Endothelial cell (in vitro differentiated cells): ENCODE data around the gene NES. TPM values are rescaled to one million over a fixed set of nuclear protein-coding genes. Genes with fewer than 3 reads are reported as not detected.

ENCODE experiments used
- DNase-seq: peaks from one replicate; pipeline ENCODE4 v3.0.0; 2021; ENCODE audit warnings: low spot score
- H3K27ac Mint-ChIP-seq: one replicate; pipeline ENCODE4 v1.8.0; 2021; ENCODE audit warnings: mixed read lengths, inconsistent platforms; ENCODE audit not compliant: unreplicated experiment
- H3K27me3 Mint-ChIP-seq: one replicate; pipeline ENCODE4 v1.8.0; 2021; ENCODE audit warnings: mild to moderate bottlenecking, moderate library complexity, mixed read lengths, inconsistent platforms; ENCODE audit not compliant: unreplicated experiment
- H3K36me3 Mint-ChIP-seq: one replicate; pipeline ENCODE4 v1.8.0; 2021; ENCODE audit warnings: mild to moderate bottlenecking, low read depth, mixed read lengths, inconsistent platforms; ENCODE audit not compliant: unreplicated experiment
- H3K4me1 Mint-ChIP-seq: one replicate; pipeline ENCODE4 v1.8.0; 2021; ENCODE audit warnings: mild to moderate bottlenecking, mixed read lengths, inconsistent platforms; ENCODE audit not compliant: unreplicated experiment
- H3K4me3 Mint-ChIP-seq: one replicate; pipeline ENCODE4 v1.8.0; 2021; ENCODE audit warnings: mild to moderate bottlenecking, mixed read lengths, inconsistent platforms; ENCODE audit not compliant: unreplicated experiment
- H3K9me3 Mint-ChIP-seq: one replicate; pipeline ENCODE4 v1.8.0; 2021; ENCODE audit warnings: mixed read lengths, inconsistent platforms; ENCODE audit not compliant: unreplicated experiment
- total RNA-seq: library from RNA; stranded (reverse); fragmentation: NEBNext Ultra II Directional; extraction: Animal tissue kit (Norgen Biotek cat#: 25700); gene quantifications from one replicate; pipeline ENCODE4 v1.2.1, GENCODE V29; 2021; ENCODE audit not compliant: unreplicated experiment
- TF ChIP-seq, protein P1 (sequence below): fragments of 200-600 bp; sonication (generic); IDR thresholded peaks from one replicate; pipeline ENCODE4 v1.5.0; 2021; ENCODE audit warnings: antibody characterized with exemption; ENCODE audit not compliant: unreplicated experiment

NES gene
- total RNA-seq, 1 donor from 2014 or later, result 111 TPM

DNA sequence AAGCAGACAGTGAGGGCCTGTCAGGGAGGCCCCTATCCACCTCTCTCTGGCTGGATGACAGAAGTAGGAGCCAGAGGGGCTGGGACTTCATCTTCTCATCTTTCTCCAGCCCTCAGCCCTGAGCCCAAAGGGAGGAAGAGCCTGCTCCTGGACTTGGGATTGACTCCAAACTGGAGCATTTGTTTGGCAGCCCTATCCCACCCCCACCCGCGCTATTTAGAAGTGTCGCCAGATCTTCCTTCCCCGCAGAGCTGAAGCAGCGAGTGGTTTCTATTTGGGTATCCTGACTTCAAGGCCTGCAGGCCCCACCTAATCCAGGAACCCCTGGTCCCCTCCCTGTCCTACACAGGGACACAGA is 9.6 kb downstream of the NES start:
- DNase-seq, result no peak

DNA sequence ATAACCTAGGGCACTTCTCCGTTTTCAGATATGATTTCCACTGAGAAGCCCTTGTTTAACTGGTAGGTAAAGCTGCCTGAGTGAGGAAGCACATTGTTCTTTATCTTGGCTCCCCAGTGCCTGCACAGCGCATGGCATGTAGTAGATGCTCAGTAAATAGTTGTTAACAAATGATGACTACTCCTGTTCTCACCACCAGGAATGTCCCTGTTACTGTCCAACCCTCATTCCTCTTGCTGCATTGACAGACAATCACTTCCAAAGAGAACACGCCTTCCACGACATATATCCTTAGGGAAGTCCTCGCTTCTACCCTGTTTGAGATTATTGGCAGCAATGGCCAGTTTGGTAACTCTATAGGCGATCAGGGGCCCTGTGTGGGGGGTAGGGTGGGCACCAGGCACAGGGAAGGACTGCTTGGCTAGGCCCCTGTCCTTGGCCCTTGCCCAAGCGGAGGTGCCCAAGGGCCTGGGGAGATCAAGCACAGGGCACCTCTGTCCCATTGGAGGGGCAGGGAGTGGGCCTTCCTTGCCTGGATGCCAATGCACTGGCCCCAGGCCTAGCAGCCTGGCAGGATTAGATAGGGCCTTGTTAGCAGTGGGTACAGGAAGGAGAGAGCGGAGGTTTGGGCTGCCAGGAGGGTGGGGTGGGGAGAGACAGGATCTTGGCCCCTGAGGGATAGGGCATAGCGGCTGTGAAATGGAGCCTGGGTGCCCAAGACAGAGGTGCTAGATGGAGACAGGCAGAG is 10.2 kb downstream of the NES start:
- no peak for DNase-seq
- peaks cover 70% of the 10 kb centered on the region for H3K4me1 Mint-ChIP-seq
- peaks cover 12% of the 10 kb centered on the region for H3K27me3 Mint-ChIP-seq
- peak overlapping the region; percentile 32 for H3K27ac Mint-ChIP-seq
- peaks cover 11% of the 10 kb centered on the region for H3K36me3 Mint-ChIP-seq
- H3K9me3 Mint-ChIP-seq, result no peaks in the 10 kb centered on the region
- no peak overlapping the region for H3K4me3 Mint-ChIP-seq
- TF ChIP-seq, protein P1, sequence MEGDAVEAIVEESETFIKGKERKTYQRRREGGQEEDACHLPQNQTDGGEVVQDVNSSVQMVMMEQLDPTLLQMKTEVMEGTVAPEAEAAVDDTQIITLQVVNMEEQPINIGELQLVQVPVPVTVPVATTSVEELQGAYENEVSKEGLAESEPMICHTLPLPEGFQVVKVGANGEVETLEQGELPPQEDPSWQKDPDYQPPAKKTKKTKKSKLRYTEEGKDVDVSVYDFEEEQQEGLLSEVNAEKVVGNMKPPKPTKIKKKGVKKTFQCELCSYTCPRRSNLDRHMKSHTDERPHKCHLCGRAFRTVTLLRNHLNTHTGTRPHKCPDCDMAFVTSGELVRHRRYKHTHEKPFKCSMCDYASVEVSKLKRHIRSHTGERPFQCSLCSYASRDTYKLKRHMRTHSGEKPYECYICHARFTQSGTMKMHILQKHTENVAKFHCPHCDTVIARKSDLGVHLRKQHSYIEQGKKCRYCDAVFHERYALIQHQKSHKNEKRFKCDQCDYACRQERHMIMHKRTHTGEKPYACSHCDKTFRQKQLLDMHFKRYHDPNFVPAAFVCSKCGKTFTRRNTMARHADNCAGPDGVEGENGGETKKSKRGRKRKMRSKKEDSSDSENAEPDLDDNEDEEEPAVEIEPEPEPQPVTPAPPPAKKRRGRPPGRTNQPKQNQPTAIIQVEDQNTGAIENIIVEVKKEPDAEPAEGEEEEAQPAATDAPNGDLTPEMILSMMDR, result no peak

More for the DNA sequence above, 9.6 kb downstream of the NES start:
- Mint-ChIP-seq H3K4me3 (no peak overlapping the region), H3K27me3 (peaks cover 13% of the 10 kb centered on the region), H3K9me3 (no peaks in the 10 kb centered on the region), H3K27ac (no peak overlapping the region), H3K4me1 (peaks cover 70% of the 10 kb centered on the region), H3K36me3 (peaks cover 16% of the 10 kb centered on the region)
- TF ChIP-seq, protein P1, result no peak

DNA sequence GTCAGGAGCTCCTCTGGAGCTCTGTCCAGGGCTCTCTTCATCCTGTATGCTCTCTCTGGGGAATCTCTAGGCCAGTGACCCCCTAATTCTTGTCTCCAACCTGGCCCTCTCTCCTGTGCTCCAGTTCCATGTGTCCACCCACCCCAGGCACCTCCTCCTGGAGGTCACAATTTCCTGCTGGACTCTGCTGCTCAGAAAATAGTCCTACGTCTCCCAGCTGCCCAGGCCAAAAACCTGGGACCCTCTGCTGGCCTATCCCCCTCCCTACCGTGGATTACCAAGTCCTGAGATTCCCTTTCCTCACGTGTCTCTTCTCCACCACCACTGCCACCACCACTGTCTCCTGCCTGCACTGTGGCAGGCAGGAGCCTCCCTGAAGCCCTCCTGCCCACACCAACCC is 11.7 kb downstream of the NES start:
- H3K4me1 Mint-ChIP-seq, result peaks cover 74% of the 10 kb centered on the region
- H3K27me3 Mint-ChIP-seq, result peaks cover 15% of the 10 kb centered on the region
- no peaks in the 10 kb centered on the region for H3K36me3 Mint-ChIP-seq
- no peaks in the 10 kb centered on the region for H3K9me3 Mint-ChIP-seq
- H3K27ac Mint-ChIP-seq, result peak overlapping the region; percentile 65
- TF ChIP-seq, protein P1, result no peak
- H3K4me3 Mint-ChIP-seq, result peak overlapping the region; percentile 33
- DNase-seq, result no peak

DNA sequence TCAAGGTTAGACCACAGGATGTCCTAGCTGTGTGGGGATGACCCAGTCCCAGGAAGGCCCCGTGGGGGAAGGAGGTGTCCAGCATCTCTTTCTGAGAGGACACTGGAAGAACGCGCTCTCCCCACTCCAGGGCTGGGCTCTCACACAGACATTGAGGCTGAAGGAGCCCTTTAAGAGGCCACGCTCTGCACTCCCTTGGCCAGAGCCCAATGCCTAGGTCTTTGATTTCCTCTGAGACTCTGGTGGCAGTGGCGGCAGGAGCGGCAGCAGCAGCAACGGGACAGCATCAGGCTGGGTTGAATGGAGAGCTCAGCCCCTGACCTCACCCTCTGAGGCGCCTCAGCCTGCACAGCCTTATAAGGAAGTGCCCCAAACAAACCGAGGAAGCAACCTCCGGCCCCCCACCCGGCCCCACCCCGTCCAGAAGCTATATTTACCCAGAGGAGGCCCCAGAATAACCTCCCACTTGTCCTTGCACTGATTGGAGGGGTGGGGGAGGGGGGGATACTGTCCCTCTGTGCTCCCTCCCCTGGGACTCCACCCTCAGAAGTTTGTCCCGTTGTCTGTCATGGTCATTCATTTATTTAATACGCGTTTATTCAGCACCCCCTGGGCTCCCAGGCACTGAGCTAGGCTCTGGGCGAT is 12.3 kb downstream of the NES start:
- TF ChIP-seq, protein P1, result no peak
- Mint-ChIP-seq H3K27ac (peak overlapping the region; percentile 42), H3K36me3 (peaks cover 3% of the 10 kb centered on the region), H3K27me3 (peaks cover 15% of the 10 kb centered on the region), H3K9me3 (no peaks in the 10 kb centered on the region), H3K4me3 (no peak overlapping the region), H3K4me1 (peaks cover 78% of the 10 kb centered on the region)
- no peak for DNase-seq

DNA sequence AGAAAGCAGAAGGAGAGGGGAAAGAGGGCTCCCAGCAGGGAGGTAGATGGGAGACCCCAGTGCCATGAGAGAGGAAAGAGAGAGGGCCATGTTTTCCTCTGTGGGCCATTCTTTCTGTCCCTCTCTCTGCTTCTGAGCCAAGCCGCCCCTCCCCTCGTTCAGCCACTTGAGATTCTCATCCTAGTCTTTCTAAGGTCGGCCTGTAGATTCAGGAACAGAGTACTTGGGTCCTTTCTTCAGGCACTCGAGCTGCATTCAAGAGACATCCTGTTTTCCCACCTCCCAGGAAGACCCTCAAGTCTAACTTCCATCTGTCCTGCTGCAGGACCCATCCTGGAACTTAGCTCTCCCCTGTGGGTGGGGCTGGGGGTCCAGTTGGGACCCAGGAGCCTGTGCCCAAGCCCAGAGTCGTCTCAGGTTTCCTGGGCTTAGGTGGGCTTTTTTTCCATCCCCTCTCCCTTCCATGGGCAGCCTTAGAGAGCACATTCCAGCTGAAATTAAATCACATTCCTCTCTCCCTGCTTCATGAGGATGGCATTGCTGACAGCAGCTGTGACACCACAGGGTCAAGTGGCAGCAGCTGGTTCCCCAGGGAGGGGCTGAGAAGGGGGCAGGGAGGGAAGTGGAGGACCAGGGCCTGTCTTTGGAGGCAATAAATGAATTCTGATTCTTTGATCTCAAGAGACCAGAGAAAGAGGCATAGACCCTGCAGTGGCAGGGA is 13.0 kb downstream of the NES start:
- TF ChIP-seq, protein P1, result no peak
- no peak overlapping the region for H3K4me3 Mint-ChIP-seq
- no peaks in the 10 kb centered on the region for H3K9me3 Mint-ChIP-seq
- H3K27ac Mint-ChIP-seq, result peak overlapping the region; percentile 48
- H3K4me1 Mint-ChIP-seq, result peaks cover 81% of the 10 kb centered on the region
- peaks cover 8% of the 10 kb centered on the region for H3K36me3 Mint-ChIP-seq
- H3K27me3 Mint-ChIP-seq, result peaks cover 22% of the 10 kb centered on the region
- no peak for DNase-seq
